ENCODE results near the gene FOXL2NB. TPM values are rescaled to one million over a fixed set of nuclear protein-coding genes. Genes with fewer than 3 reads are reported as not detected.

FOXL2NB gene
- total RNA-seq, 1 donor from 2014 or later, result not detected

DNA sequence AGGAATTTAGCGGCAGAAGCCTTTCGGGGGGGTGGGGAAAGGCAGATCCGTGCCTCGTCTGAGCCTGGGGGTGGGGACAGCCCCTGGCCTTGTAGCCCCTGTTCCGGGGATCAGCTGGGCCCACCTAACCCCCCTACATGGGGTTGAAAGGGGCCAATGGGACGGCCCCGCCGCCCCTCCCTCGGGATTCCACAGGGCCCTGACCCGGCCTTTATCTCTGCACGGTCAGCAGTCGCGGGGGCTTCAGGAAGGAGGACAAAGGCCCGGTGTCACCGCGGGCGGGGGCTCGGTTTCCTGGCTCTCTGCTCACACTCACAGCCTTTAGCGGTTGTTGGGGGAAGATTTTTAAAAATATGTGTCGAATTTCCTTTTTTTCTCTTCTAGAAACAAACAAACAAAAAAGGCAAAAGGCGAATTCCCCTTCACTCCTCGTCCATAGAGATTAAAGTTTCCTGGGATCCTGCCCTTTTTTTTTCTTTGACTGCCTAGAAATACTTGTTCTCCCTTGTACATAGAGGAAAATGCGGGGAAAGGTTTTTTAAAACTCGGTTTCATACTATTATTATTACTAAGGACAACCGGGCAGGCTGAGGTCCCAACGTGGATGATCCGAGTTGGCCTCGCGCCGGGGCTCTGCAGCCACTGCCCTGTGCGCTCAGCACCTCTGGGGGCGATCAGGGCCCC, 8.0 kb upstream of the FOXL2NB start:
- TF ChIP-seq, protein P1, sequence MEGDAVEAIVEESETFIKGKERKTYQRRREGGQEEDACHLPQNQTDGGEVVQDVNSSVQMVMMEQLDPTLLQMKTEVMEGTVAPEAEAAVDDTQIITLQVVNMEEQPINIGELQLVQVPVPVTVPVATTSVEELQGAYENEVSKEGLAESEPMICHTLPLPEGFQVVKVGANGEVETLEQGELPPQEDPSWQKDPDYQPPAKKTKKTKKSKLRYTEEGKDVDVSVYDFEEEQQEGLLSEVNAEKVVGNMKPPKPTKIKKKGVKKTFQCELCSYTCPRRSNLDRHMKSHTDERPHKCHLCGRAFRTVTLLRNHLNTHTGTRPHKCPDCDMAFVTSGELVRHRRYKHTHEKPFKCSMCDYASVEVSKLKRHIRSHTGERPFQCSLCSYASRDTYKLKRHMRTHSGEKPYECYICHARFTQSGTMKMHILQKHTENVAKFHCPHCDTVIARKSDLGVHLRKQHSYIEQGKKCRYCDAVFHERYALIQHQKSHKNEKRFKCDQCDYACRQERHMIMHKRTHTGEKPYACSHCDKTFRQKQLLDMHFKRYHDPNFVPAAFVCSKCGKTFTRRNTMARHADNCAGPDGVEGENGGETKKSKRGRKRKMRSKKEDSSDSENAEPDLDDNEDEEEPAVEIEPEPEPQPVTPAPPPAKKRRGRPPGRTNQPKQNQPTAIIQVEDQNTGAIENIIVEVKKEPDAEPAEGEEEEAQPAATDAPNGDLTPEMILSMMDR (IDR thresholded peaks at IDR 0.05), result no peak
- H3K27ac Mint-ChIP-seq, result no peak overlapping the region
- H3K4me1 Mint-ChIP-seq, result peaks cover 38% of the 10 kb centered on the region
- ATAC-seq (ENCODE audit: low read depth) (no peak), DNase-seq (no peak)
- no peaks in the 10 kb centered on the region for H3K9me3 Mint-ChIP-seq
- ChIA-PET POLR2A (no interaction called here), CTCF (no interaction called here)
- intact Hi-C loops (cut with micrococcal nuclease), result no loop called here
- no peaks in the 10 kb centered on the region for H3K36me3 Mint-ChIP-seq (ENCODE audit: low read depth)
- peaks cover 77% of the 10 kb centered on the region for H3K27me3 Mint-ChIP-seq
- H3K4me3 Mint-ChIP-seq, result no peak overlapping the region

DNA sequence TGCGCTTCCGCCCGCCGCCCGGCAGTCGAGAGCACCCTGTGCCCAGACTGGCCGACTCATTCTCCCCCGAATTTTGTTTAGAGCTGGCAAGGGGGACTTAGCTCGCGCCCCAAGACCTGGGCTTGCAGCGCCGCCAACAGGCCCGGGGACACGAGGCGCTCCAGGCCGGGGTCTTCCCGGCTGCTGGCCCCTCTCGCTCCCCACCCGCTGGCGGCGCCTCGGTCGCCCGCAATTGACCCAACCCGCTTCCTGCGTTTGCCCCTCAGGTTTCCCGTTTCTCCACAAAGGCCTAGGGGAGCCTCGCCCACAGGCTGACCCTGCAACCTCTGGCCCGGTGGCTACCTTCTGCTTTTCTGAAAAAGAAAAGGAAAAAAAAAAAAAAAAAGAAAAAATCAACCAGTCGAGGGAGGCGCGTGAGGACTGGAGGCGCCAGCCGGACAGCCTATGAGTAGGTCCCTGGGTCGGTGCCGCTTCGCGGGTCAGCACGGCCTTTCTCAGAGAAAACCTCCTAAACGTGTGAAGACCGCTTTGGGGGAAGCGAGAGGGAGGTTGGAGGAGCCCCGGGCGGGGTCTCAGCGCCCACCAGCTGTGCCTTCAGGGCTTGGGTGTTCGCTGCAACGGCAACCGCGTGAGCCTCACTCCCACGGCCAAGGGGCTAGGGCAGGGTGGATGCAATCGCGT, 7.3 kb upstream of the FOXL2NB start:
- Mint-ChIP-seq H3K4me3 (peak overlapping the region; percentile 19), H3K36me3 (ENCODE audit: low read depth) (no peaks in the 10 kb centered on the region), H3K9me3 (no peaks in the 10 kb centered on the region), H3K27ac (no peak overlapping the region), H3K27me3 (peaks cover 76% of the 10 kb centered on the region), H3K4me1 (peaks cover 44% of the 10 kb centered on the region)
- POLR2A ChIA-PET, result no interaction called here
- TF ChIP-seq, protein P1 (IDR thresholded peaks at IDR 0.05), result no peak
- ATAC-seq (ENCODE audit: low read depth), result no peak
- CTCF ChIA-PET, result no interaction called here
- intact Hi-C loops (cut with micrococcal nuclease), result no loop called here
- no peak for DNase-seq

DNA sequence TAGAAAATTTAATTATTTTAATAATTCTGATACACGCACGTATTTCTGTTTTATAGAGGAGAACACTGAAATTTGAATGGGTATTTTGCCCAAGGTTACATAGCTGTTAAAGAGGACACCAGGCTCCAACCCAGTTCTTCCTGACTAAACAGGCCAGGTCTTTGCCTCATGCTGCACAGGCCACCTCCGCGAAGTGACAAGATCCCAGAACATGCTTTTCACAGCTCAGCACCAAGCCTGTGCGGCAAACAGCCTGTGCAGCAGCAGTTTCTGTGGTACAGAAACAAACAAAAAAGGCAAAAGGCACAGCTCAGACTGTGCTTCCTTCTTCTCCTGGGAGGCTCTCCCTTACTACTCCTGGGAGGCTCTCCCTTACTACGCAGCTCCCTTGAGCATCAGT, 6.6 kb upstream of the FOXL2NB start:
- no peak for DNase-seq
- Mint-ChIP-seq H3K27ac (no peak overlapping the region), H3K36me3 (ENCODE audit: low read depth) (no peaks in the 10 kb centered on the region), H3K27me3 (peaks cover 76% of the 10 kb centered on the region), H3K4me3 (no peak overlapping the region), H3K9me3 (no peaks in the 10 kb centered on the region), H3K4me1 (peaks cover 51% of the 10 kb centered on the region)
- TF ChIP-seq, protein P1 (IDR thresholded peaks at IDR 0.05), result no peak
- intact Hi-C loops (cut with micrococcal nuclease), result no loop called here
- CTCF ChIA-PET, result no interaction called here
- POLR2A ChIA-PET, result no interaction called here
- no peak for ATAC-seq (ENCODE audit: low read depth)

DNA sequence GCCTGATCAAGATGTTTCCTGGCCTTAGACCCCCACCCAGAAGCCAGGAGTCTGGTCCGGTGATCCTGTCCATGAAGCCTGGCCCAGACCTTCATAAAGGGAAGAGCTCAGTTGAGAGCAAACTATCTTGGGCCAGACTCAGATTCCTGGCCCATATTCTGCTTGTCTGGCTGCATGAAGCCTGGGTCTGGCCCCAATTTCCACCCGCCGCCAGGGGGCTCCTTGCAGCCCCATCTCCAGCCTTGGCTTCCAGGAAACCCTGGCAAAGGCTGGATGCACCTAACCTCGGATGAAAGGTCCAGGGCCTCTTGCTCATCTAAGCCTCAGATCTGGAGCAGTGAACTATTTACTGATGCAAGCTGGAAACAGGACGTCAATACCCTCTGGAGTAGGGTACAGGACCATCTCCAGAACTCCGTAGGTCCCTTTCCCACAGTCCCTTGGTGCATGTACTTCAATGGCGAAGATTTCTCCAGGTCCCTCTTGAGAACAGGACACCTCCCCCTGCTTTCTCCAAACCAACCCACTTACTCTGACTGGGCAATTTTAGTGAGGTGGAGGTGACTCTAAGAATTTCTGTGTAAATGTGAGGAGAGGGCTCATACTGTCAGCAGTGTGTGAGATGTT, 5.6 kb upstream of the FOXL2NB start:
- CTCF ChIA-PET, result interaction anchor here (0.6 to 1.4 kb wide), 2 partner anchors 18 to 413 kb away, joined by 3 to 5 read pairs; no protein-coding TSS in a partner anchor
- Mint-ChIP-seq H3K27ac (no peak overlapping the region), H3K9me3 (no peaks in the 10 kb centered on the region), H3K4me1 (peaks cover 45% of the 10 kb centered on the region), H3K36me3 (ENCODE audit: low read depth) (no peaks in the 10 kb centered on the region), H3K27me3 (peaks cover 73% of the 10 kb centered on the region), H3K4me3 (no peak overlapping the region)
- TF ChIP-seq, protein P1 (IDR thresholded peaks at IDR 0.05), result no peak
- DNase-seq (no peak), ATAC-seq (ENCODE audit: low read depth) (no peak)
- POLR2A ChIA-PET, result no interaction called here
- intact Hi-C loops (cut with micrococcal nuclease), result no loop called here

DNA sequence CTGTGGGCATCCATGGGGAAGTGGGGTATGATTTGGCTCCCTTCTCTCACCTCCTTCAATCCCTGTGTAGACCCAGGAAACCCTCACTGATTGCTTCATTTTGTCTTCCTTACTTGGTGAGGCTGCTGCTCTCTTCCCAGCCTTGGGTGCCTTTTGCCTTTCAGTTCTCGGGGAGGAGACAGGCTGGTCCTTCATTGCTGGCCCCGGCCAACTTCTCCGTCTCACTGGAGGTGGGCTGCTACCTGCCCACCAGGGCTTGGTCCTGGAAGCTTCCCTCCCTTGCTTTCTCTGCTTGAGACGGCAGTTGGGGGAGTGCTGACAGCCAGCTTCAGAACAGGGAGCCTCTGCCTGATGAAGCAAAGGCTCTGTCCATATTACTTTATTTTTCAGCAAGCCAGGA, 4.7 kb upstream of the FOXL2NB start:
- no peak for ATAC-seq (ENCODE audit: low read depth)

More for the DNA sequence above, 4.7 kb upstream of the FOXL2NB start:
- Mint-ChIP-seq H3K27ac (no peak overlapping the region), H3K27me3 (peaks cover 70% of the 10 kb centered on the region), H3K36me3 (ENCODE audit: low read depth) (no peaks in the 10 kb centered on the region), H3K9me3 (no peaks in the 10 kb centered on the region), H3K4me3 (no peak overlapping the region), H3K4me1 (peaks cover 42% of the 10 kb centered on the region)
- ChIA-PET POLR2A (no interaction called here), CTCF (interaction anchor here (1.4 kb wide), 1 partner anchor 19 kb away, joined by 5 read pairs; no protein-coding TSS in a partner anchor)
- intact Hi-C loops (cut with micrococcal nuclease), result no loop called here
- TF ChIP-seq, protein P1 (IDR thresholded peaks at IDR 0.05), result no peak
- no peak for DNase-seq

All from activated B cell treated with CpG ODN at 0.5 μM for 24 hours (primary cell).